Measurements from ENCODE around the gene ROR2.
A peak's percentile ranks its signal among the peaks of the same experiment; 100 is the strongest.
"Not testable (repeated sequence)": the region's sequence is repeated elsewhere in the genome, so short reads cannot be mapped to it uniquely, and the experiment has no call there.

ROR2 gene

GRCh38 chr9:91812191-91812590, 137.8 kb downstream of the ROR2 start:
- no peak overlapping the region for H3K27ac Mint-ChIP-seq
- H3K4me1 Mint-ChIP-seq (ENCODE audit: low read depth), result no peaks in the 10 kb centered on the region
- H3K9me3 Mint-ChIP-seq, result no peaks in the 10 kb centered on the region
- H3K27me3 Mint-ChIP-seq, result peaks cover 6% of the 10 kb centered on the region
- no peak overlapping the region for H3K4me3 Mint-ChIP-seq
- H3K36me3 Mint-ChIP-seq (ENCODE audit: low read depth), result no peaks in the 10 kb centered on the region

- H3K4me3 Mint-ChIP-seq, result no peak overlapping the region
- H3K9me3 Mint-ChIP-seq, result no peaks in the 10 kb centered on the region
- H3K27me3 Mint-ChIP-seq, result peaks cover 6% of the 10 kb centered on the region
- H3K4me1 Mint-ChIP-seq (ENCODE audit: low read depth), result no peaks in the 10 kb centered on the region
- no peak overlapping the region for H3K27ac Mint-ChIP-seq
- H3K36me3 Mint-ChIP-seq (ENCODE audit: low read depth), result no peaks in the 10 kb centered on the region
Observed at GRCh38 chr9:91811024-91811909, 138.8 kb downstream of the ROR2 start.

GRCh38 chr9:91810286-91810905, 139.6 kb downstream of the ROR2 start:
- H3K27ac Mint-ChIP-seq, result no peak overlapping the region
- H3K4me1 Mint-ChIP-seq (ENCODE audit: low read depth), result no peaks in the 10 kb centered on the region
- peaks cover 8% of the 10 kb centered on the region for H3K27me3 Mint-ChIP-seq
- no peak overlapping the region for H3K4me3 Mint-ChIP-seq
- no peaks in the 10 kb centered on the region for H3K36me3 Mint-ChIP-seq (ENCODE audit: low read depth)
- H3K9me3 Mint-ChIP-seq, result no peaks in the 10 kb centered on the region

GRCh38 chr9:91809581-91810285, 140.3 kb downstream of the ROR2 start:
- no peaks in the 10 kb centered on the region for H3K36me3 Mint-ChIP-seq (ENCODE audit: low read depth)
- no peaks in the 10 kb centered on the region for H3K4me1 Mint-ChIP-seq (ENCODE audit: low read depth)
- H3K27me3 Mint-ChIP-seq, result peaks cover 9% of the 10 kb centered on the region
- H3K27ac Mint-ChIP-seq, result no peak overlapping the region
- no peak overlapping the region for H3K4me3 Mint-ChIP-seq
- no peaks in the 10 kb centered on the region for H3K9me3 Mint-ChIP-seq

- Mint-ChIP-seq H3K27ac (no peak overlapping the region), H3K27me3 (peaks cover 13% of the 10 kb centered on the region)
Observed at GRCh38 chr9:91807643-91808246, 142.3 kb downstream of the ROR2 start.

GRCh38 chr9:91805031-91805430, 145.0 kb downstream of the ROR2 start:
- H3K4me3 Mint-ChIP-seq, result no peak overlapping the region
- H3K27ac Mint-ChIP-seq, result no peak overlapping the region
- H3K36me3 Mint-ChIP-seq (ENCODE audit: low read depth), result no peaks in the 10 kb centered on the region
- no peaks in the 10 kb centered on the region for H3K9me3 Mint-ChIP-seq
- peaks cover 13% of the 10 kb centered on the region for H3K27me3 Mint-ChIP-seq
- H3K4me1 Mint-ChIP-seq (ENCODE audit: low read depth), result peaks cover 10% of the 10 kb centered on the region

More at GRCh38 chr9:91807643-91808246, 142.3 kb downstream of the ROR2 start:
- H3K9me3 Mint-ChIP-seq, result no peaks in the 10 kb centered on the region
- no peak overlapping the region for H3K4me3 Mint-ChIP-seq
- peaks cover 10% of the 10 kb centered on the region for H3K4me1 Mint-ChIP-seq (ENCODE audit: low read depth)
- H3K36me3 Mint-ChIP-seq (ENCODE audit: low read depth), result no peaks in the 10 kb centered on the region

- no peak overlapping the region for H3K27ac Mint-ChIP-seq
- no peak overlapping the region for H3K4me3 Mint-ChIP-seq
- H3K9me3 Mint-ChIP-seq, result no peaks in the 10 kb centered on the region
- peaks cover 10% of the 10 kb centered on the region for H3K27me3 Mint-ChIP-seq
- no peaks in the 10 kb centered on the region for H3K36me3 Mint-ChIP-seq (ENCODE audit: low read depth)
- peaks cover 15% of the 10 kb centered on the region for H3K4me1 Mint-ChIP-seq (ENCODE audit: low read depth)
Observed at GRCh38 chr9:91803970-91804752, 145.9 kb downstream of the ROR2 start.

GRCh38 chr9:91803151-91803940, 146.7 kb downstream of the ROR2 start:
- H3K4me3 Mint-ChIP-seq, result no peak overlapping the region

GRCh38 chr9:91802391-91802790, 147.6 kb downstream of the ROR2 start:
- H3K4me3 Mint-ChIP-seq, result no peak overlapping the region

More at GRCh38 chr9:91803151-91803940, 146.7 kb downstream of the ROR2 start:
- no peak overlapping the region for H3K27ac Mint-ChIP-seq
- peaks cover 7% of the 10 kb centered on the region for H3K27me3 Mint-ChIP-seq
- no peaks in the 10 kb centered on the region for H3K9me3 Mint-ChIP-seq
- H3K4me1 Mint-ChIP-seq (ENCODE audit: low read depth), result peaks cover 23% of the 10 kb centered on the region
- no peaks in the 10 kb centered on the region for H3K36me3 Mint-ChIP-seq (ENCODE audit: low read depth)

GRCh38 chr9:91800473-91801030, 149.5 kb downstream of the ROR2 start:
- Mint-ChIP-seq H3K27me3 (peaks cover 7% of the 10 kb centered on the region), H3K27ac (no peak overlapping the region), H3K4me1 (ENCODE audit: low read depth) (peaks cover 23% of the 10 kb centered on the region), H3K9me3 (no peaks in the 10 kb centered on the region), H3K4me3 (no peak overlapping the region), H3K36me3 (ENCODE audit: low read depth) (no peaks in the 10 kb centered on the region)

More at GRCh38 chr9:91802391-91802790, 147.6 kb downstream of the ROR2 start:
- Mint-ChIP-seq H3K4me1 (ENCODE audit: low read depth) (peaks cover 23% of the 10 kb centered on the region), H3K27me3 (peaks cover 7% of the 10 kb centered on the region), H3K27ac (no peak overlapping the region), H3K36me3 (ENCODE audit: low read depth) (no peaks in the 10 kb centered on the region), H3K9me3 (no peaks in the 10 kb centered on the region)

- peaks cover 23% of the 10 kb centered on the region for H3K4me1 Mint-ChIP-seq (ENCODE audit: low read depth)
- peak overlapping the region; percentile 27 for H3K4me3 Mint-ChIP-seq
- peaks cover 4% of the 10 kb centered on the region for H3K27me3 Mint-ChIP-seq
- H3K9me3 Mint-ChIP-seq, result no peaks in the 10 kb centered on the region
- H3K36me3 Mint-ChIP-seq (ENCODE audit: low read depth), result no peaks in the 10 kb centered on the region
- H3K27ac Mint-ChIP-seq, result peak overlapping the region; percentile 66
Observed at GRCh38 chr9:91799113-91799744, 150.8 kb downstream of the ROR2 start.

- not testable (repeated sequence) for H3K9me3 Mint-ChIP-seq; H3K36me3 Mint-ChIP-seq (ENCODE audit: low read depth); H3K27me3 Mint-ChIP-seq
- Mint-ChIP-seq H3K4me3 (peak overlapping the region; percentile 27), H3K27ac (peak overlapping the region; percentile 66), H3K4me1 (ENCODE audit: low read depth) (peaks cover 18% of the 10 kb centered on the region)
Observed at GRCh38 chr9:91798273-91799112, 151.5 kb downstream of the ROR2 start.

Data from stimulated activated naive CD8-positive, alpha-beta T cell treated with anti-CD3 and anti-CD28 coated beads, Interleukin-15, Interleukin-2, amounts not matched to agents 100 ng/mL and 50 ng/mL, for 24 hours (primary cell).